ENCODE measurements around the gene TSPAN10.

Gene TSPAN10

DNA sequence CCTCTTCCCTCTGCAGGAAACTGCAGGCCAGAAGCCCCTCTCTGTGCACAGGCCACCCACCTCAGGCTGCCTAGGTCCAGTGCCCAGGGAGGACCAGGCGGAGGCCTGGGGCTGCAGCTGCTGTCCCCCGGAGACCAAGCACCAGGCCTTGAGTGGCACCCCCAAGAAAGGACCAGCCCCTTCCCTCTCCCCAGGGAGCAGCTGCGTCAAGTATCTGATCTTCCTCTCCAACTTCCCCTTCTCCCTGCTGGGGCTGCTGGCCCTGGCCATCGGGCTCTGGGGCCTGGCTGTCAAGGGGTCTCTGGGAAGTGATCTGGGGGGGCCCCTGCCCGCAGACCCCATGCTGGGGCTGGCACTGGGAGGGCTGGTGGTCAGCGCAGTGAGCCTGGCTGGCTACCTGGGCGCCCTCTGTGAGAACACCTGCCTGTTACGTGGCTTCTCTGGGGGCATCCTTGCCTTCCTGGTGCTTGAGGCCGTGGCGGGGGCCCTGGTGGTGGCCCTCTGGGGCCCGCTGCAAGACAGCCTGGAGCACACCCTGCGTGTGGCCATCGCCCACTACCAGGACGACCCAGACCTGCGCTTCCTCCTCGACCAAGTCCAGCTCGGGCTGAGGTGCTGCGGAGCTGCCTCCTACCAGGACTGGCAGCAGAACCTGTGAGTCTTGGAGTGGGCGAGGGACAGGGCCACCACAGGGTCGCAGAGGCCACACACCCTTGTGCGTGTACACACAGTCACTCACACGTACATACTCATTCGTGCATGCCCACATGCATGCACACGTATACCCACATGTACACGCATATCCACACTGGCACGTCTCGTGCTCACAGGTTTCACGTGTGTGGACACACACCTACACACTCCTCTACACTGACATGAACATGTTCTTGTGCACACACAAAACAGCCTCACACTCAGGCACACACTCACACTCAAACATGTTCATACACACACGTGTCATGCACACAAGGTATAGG is 8.3 kb downstream of the TSPAN10 start:
- in situ Hi-C loops (cut with MboI; ENCODE audit: low pct_unique_long_range_greater_than_20kb, low sequenced_read_pairs, unreplicated experiment): no loop called here
- no peak for DNase-seq (ENCODE audit: low spot score)
- TF ChIP-seq, protein P1, sequence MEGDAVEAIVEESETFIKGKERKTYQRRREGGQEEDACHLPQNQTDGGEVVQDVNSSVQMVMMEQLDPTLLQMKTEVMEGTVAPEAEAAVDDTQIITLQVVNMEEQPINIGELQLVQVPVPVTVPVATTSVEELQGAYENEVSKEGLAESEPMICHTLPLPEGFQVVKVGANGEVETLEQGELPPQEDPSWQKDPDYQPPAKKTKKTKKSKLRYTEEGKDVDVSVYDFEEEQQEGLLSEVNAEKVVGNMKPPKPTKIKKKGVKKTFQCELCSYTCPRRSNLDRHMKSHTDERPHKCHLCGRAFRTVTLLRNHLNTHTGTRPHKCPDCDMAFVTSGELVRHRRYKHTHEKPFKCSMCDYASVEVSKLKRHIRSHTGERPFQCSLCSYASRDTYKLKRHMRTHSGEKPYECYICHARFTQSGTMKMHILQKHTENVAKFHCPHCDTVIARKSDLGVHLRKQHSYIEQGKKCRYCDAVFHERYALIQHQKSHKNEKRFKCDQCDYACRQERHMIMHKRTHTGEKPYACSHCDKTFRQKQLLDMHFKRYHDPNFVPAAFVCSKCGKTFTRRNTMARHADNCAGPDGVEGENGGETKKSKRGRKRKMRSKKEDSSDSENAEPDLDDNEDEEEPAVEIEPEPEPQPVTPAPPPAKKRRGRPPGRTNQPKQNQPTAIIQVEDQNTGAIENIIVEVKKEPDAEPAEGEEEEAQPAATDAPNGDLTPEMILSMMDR (IDR thresholded peaks at IDR 0.05; ENCODE audit: extremely low read depth, insufficient read depth, missing control alignments): no peak

GRCh38 chr17:81646869-81647600 is 10.0 kb downstream of the TSPAN10 start:
- TF ChIP-seq, protein P1 (IDR thresholded peaks at IDR 0.05; ENCODE audit: extremely low read depth, insufficient read depth, missing control alignments): no peak
- in situ Hi-C loops (cut with MboI; ENCODE audit: low pct_unique_long_range_greater_than_20kb, low sequenced_read_pairs, unreplicated experiment): no loop called here
- no peak for DNase-seq (ENCODE audit: low spot score)

DNA sequence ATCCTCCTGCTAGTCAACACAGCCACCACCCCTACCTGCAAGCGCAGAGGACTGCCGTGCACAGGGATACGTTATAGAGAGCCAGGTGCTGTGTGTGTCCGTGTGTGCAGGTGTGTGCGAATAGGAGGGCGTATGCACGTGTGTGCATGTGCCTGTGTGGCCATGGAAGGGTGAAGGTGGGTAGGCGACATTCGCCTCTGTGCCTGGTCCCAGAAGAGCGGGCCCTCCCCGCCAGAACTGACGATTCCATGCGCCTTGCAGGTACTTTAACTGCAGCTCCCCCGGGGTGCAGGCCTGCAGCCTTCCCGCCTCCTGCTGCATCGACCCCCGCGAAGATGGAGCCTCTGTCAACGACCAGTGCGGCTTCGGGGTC is 10.6 kb downstream of the TSPAN10 start:
- no peak for DNase-seq (ENCODE audit: low spot score)
- in situ Hi-C loops (cut with MboI; ENCODE audit: low pct_unique_long_range_greater_than_20kb, low sequenced_read_pairs, unreplicated experiment): no loop called here
- TF ChIP-seq, protein P1 (IDR thresholded peaks at IDR 0.05; ENCODE audit: extremely low read depth, insufficient read depth, missing control alignments): no peak

DNA sequence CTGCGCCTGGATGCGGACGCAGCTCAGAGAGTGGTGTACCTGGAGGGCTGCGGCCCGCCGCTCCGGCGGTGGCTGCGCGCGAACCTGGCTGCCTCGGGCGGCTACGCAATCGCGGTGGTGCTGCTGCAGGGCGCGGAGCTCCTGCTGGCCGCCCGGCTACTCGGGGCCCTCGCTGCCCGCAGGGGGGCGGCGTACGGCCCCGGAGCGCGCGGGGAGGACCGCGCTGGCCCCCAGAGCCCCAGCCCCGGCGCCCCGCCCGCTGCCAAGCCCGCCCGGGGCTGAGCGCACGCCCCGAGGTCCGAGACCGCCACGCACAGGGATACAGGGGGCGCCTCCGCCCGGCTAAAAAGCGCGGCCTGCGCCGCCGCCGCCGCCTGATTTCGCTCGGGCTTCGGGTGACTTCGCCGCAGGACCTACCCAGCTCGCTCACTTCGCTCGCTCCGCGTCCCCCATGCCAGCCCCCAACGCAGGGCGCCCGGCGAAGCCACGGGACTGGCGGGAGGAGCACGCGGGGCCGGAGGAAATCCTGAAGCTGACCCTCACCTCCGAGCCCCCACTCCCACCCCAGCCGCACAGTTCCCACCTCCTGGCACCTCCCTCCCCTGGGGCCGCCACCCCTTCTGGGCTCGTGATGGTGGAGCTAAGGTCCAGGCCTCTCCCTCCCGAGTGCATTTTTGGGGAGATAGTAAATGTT is 11.2 kb downstream of the TSPAN10 start:
- in situ Hi-C loops (cut with MboI; ENCODE audit: low pct_unique_long_range_greater_than_20kb, low sequenced_read_pairs, unreplicated experiment): no loop called here
- no peak for DNase-seq (ENCODE audit: low spot score)
- TF ChIP-seq, protein P1 (IDR thresholded peaks at IDR 0.05; ENCODE audit: extremely low read depth, insufficient read depth, missing control alignments): no peak

DNA sequence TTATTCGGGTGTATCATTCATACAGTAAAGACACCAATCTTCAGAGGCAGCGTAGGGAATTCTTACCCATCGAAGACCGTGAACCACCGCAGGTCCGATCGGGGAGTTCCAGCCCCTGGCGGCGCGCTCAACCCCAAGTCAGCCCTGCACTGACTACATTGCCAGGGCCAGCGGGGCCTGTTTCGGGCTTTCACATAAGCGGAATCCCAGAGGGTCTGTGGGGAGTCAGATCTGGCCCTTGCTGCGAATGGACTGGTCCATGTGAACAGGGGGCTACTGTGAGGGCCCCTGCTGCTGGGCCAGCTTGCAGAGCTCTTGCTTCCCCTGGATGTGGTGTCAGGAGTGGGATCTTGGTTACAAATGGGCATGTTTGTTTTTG is 11.7 kb downstream of the TSPAN10 start:
- in situ Hi-C loops (cut with MboI; ENCODE audit: low pct_unique_long_range_greater_than_20kb, low sequenced_read_pairs, unreplicated experiment): no loop called here
- TF ChIP-seq, protein P1 (IDR thresholded peaks at IDR 0.05; ENCODE audit: extremely low read depth, insufficient read depth, missing control alignments): no peak
- no peak for DNase-seq (ENCODE audit: low spot score)

DNA sequence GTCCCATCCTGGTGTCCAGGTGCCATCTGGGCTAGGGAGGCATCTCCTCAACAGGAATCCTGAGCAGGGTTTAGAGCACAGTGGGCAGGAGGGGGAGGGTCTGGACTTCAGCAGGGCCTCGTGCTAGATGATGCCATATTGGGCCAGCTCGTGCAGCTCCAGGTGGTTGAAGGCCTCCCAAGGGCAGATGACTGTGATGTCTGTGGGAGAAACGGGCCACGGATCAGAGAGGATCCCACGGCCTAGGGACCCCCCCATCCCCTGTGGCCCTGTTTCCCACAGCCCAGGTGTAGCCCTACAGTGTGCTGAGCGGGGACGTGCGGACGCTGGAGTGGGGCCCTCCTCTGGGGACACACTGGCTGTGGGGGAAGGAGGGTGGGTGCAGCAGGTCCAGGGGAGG is 14.0 kb downstream of the TSPAN10 start:
- TF ChIP-seq, protein P1 (IDR thresholded peaks at IDR 0.05; ENCODE audit: extremely low read depth, insufficient read depth, missing control alignments): no peak
- no peak for DNase-seq (ENCODE audit: low spot score)
- in situ Hi-C loops (cut with MboI; ENCODE audit: low pct_unique_long_range_greater_than_20kb, low sequenced_read_pairs, unreplicated experiment): no loop called here

Data from GM13977 (cell line).